Transverse colon (tissue), 4 donors: Measurements from ENCODE around the gene ERMP1. TPM values are rescaled to one million over a fixed set of nuclear protein-coding genes. Genes with fewer than 3 reads are reported as not detected.
"Not testable (repeated sequence)": the region's sequence is repeated elsewhere in the genome, so short reads cannot be mapped to it uniquely, and the experiment has no call there.

ENCODE experiments used
- DNase-seq: peaks from one replicate; pipeline ENCODE4 v3.0.0-alpha.2; 2019
- H3K27ac ChIP-seq, 4 donors: fragments of 200-600 bp; sonication (generic); 2 replicates each; pipeline ENCODE4 v1.5.1; 2016 to 2018; ENCODE audit warnings: inconsistent platforms in 4 of 4
- H3K27me3 ChIP-seq: fragments of 200-600 bp; sonication (generic); 2 replicates; pipeline ENCODE4 v1.5.1; 2017; ENCODE audit warnings: inconsistent platforms
- H3K36me3 ChIP-seq, 4 donors: fragments of 200-600 bp; sonication (generic); 2 replicates each; pipeline ENCODE4 v1.5.1; 2017 to 2019; ENCODE audit warnings: inconsistent platforms in 4 of 4
- H3K4me1 ChIP-seq, 4 donors: fragments of 200-600 bp; sonication (generic); 2 replicates each; pipeline ENCODE4 v1.5.1; 2017 to 2020; ENCODE audit warnings: inconsistent platforms in 4 of 4
- H3K4me3 ChIP-seq, 4 donors: fragments of 200-600 bp; sonication (generic); 1 replicate in 1 of 4; 2 replicates in 3 of 4; pipeline versions ENCODE4 v1.5.1 to v1.6.1; 2017 to 2019; ENCODE audit warnings: inconsistent platforms in 4 of 4
- H3K9me3 ChIP-seq, 2 donors: fragments of 200-600 bp; sonication (generic); 2 replicates each; pipeline ENCODE4 v1.5.1; 2017 to 2019; ENCODE audit warnings: inconsistent platforms in 2 of 2
- EP300 ChIP-seq: sonication (generic); formaldehyde crosslinking; IDR thresholded peaks from one replicate; pipeline ENCODE4 v1.6.1; 2017; ENCODE audit warnings: antibody characterized with exemption, low read depth
- POLR2A ChIP-seq: fragments of 450-650 bp; IDR thresholded peaks from one replicate; pipeline ENCODE4 v1.6.1; 2016; ENCODE audit warnings: antibody characterized with exemption, mild to moderate bottlenecking, moderate library complexity
- POLR2AphosphoS5 ChIP-seq, 3 donors: sonication (generic); formaldehyde crosslinking; IDR thresholded peaks; one replicate each; pipeline ENCODE4 v1.6.1; 2016; ENCODE audit warnings: antibody characterized with exemption in 3 of 3
- WGBS, 2 donors: methylation state at CpG; one replicate each; pipeline ENCODE4 v1.1.5; 2018; ENCODE audit warnings: low coverage in 1 of 2; 5-methylcytosine and 5-hydroxymethylcytosine counted together
- in situ Hi-C, 4 donors: fragments of 200-750 bp; cut with MboI; loops; one replicate each; pipeline versions ENCODE4 v1.15.0 to v1.15.1; 2017; ENCODE audit warnings: low sequenced_read_pairs in 3 of 4, low pct_ligation_motif_present in 1 of 4, low pct_unique_long_range_greater_than_20kb in 1 of 4
- intact Hi-C: fragments of 100-400 bp; cut with DNase I; formaldehyde crosslinking; loops from one replicate; pipeline ENCODE4 v1.15.1; 2023; ENCODE audit warnings: low total_unique reads
- total RNA-seq, 4 donors: library from RNA; depleted of rRNA; stranded (reverse); fragments of >200 nt; gene quantifications; one replicate each; pipeline ENCODE4 v1.1.0, GENCODE V29; 2016
- TF ChIP-seq, protein P1 (sequence below), 5 experiments: fragments of 200-600 bp in 3 of 5; fragments of 450-650 bp in 2 of 5; sonication (generic) in 3 of 5; IDR thresholded peaks; 1 replicate in 2 of 5; 2 replicates in 3 of 5; pipeline ENCODE4 v1.5.1; 2016 to 2017; ENCODE audit warnings: antibody characterized with exemption in 5 of 5, inconsistent platforms in 3 of 5, mild to moderate bottlenecking in 2 of 5, moderate library complexity in 1 of 5

The ERMP1 gene
- total RNA-seq, 4 donors from 2014 or later, result 33.3 to 46.2 (median 34.8) TPM

DNA sequence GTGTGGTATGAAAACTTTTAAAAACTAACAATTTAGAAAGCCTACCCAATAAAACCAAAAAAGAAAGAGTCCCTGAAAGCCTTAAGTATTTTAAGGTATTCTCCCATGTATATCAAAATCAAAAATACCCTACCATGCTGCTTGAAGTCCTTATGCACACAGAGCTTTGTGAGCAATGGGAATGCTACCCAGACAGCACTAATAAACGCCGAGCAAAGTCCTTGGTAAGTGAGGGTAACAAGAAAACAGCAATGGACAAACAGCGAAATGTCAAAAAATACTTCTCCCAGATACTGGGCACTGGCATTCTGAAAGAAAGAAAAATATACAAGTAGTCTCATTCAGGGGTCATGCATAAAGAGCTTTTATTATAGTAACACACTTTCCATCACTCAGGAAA, 27.4 kb downstream of the ERMP1 start:
- WGBS, 2 donors, result 75 to 80% methylated on average over 3 of the region's 3 CpGs
- intact Hi-C loops (no loop called here), in situ Hi-C loops (no loop called here)
- Histone ChIP-seq H3K4me3 (no peak overlapping the region), H3K9me3 (no peaks in the 10 kb centered on the region), H3K27me3 (no peaks in the 10 kb centered on the region), H3K4me1 (peaks cover 0 to 12% (median 10%) of the 10 kb centered on the region in 4 donors), H3K36me3 (peaks cover 0 to 11% (median 3%) of the 10 kb centered on the region in 4 donors), H3K27ac (no peak overlapping the region)
- TF ChIP-seq POLR2AphosphoS5 (IDR thresholded peaks at IDR 0.05) (no peak), EP300 (no peak)
- no peak for DNase-seq

DNA sequence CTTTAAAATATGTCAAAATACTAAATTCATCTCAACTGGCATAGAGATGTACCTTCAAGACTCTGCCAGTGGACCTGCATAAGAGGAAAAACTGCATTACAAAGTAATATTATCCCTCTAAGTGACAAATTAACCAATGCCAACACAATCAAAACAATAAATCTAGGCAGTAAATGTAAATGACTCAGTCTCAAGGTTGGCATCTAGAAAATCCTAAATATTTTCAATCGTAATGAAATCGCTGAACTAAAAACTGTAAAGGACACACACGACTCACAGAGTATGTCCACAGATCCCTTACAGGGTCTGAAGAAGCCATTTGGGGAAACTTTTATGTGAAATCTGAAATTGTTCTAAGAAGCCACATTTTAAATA, 31.2 kb downstream of the ERMP1 start:
- in situ Hi-C loops, result no loop called here
- Histone ChIP-seq H3K27me3 (no peaks in the 10 kb centered on the region), H3K27ac (no peak overlapping the region), H3K4me3 (no peak overlapping the region), H3K9me3 (no peaks in the 10 kb centered on the region), H3K36me3 (peaks cover 0 to 7% (median 0%) of the 10 kb centered on the region in 4 donors), H3K4me1 (peaks cover 0 to 22% (median 15%) of the 10 kb centered on the region in 4 donors)
- intact Hi-C loops, result no loop called here
- no peak for TF ChIP-seq EP300
- no peak for DNase-seq
- WGBS, 2 donors, result 52 to 67% methylated on average over 2 to 3 of the region's 3 CpGs

DNA sequence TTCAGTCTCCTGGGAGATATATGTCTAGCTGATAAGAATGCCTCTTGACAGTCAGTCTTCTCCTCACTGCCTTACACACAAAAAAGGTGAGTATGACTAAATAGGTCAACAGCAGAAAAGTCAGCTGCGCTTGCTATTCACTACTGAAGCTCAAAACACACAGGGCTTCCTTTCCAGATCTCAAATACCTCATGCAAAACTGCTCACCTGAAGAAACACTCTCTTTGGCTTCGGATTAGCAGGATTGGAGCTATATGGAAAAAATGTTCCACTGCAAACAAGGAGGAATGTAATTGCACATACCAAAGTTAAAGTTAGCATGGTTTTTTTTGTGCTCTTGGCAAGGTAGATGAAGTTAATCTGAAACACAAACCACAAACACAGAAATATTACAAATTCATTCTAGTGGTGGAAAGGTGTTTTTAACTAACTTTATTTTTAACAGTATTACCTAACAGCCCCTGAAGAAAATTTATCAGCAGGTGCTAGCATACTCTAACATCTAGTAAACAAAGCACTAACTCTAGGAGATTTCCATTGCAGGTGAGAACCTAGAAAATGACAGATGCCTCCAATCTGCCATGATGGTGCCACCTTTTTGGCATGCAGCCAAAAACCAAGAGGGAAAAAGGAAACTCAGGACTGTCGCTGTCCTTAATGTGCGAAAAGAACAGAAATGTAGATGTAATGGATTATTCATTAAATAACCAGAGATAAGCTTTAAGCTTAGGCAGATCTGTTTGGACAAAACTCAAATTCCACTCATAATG, 31.8 kb downstream of the ERMP1 start:
- DNase-seq, result no peak
- in situ Hi-C loops, result no loop called here
- Histone ChIP-seq H3K27ac (no peak overlapping the region), H3K4me3 (no peak overlapping the region), H3K36me3 (peaks cover 0 to 7% (median 0%) of the 10 kb centered on the region in 4 donors), H3K27me3 (no peaks in the 10 kb centered on the region), H3K4me1 (peaks cover 0 to 22% (median 16%) of the 10 kb centered on the region in 4 donors), H3K9me3 (no peaks in the 10 kb centered on the region)
- 75 to 82% methylated on average over 4 of the region's 4 CpGs for WGBS, 2 donors
- TF ChIP-seq POLR2A, result no peak
- no peak for TF ChIP-seq EP300
- TF ChIP-seq POLR2AphosphoS5 (IDR thresholded peaks at IDR 0.05), result no peak
- TF ChIP-seq, protein P1, sequence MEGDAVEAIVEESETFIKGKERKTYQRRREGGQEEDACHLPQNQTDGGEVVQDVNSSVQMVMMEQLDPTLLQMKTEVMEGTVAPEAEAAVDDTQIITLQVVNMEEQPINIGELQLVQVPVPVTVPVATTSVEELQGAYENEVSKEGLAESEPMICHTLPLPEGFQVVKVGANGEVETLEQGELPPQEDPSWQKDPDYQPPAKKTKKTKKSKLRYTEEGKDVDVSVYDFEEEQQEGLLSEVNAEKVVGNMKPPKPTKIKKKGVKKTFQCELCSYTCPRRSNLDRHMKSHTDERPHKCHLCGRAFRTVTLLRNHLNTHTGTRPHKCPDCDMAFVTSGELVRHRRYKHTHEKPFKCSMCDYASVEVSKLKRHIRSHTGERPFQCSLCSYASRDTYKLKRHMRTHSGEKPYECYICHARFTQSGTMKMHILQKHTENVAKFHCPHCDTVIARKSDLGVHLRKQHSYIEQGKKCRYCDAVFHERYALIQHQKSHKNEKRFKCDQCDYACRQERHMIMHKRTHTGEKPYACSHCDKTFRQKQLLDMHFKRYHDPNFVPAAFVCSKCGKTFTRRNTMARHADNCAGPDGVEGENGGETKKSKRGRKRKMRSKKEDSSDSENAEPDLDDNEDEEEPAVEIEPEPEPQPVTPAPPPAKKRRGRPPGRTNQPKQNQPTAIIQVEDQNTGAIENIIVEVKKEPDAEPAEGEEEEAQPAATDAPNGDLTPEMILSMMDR (IDR thresholded peaks at IDR 0.05), result no peak
- intact Hi-C loops, result no loop called here

DNA sequence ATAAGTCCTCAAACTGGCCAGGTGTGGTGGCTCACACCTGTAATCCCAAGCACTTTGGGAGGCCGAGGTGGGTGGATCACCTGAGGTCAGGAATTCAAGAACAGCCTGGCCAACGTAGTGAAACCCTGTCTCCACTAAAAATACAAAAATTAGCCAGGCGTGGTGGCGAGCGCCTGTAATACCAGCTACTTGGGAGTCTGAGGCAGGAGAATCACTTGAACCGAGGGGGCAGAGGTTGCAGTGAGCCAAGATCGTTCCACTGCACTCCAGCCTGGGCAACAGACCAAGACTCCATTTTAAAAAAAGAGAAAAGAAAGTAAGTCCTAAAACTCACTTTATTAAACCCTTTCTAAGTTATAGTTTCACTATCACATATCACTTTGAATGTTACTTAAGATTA, 32.5 kb downstream of the ERMP1 start:
- H3K36me3 ChIP-seq, H3K9me3 ChIP-seq, H3K27me3 ChIP-seq, H3K27ac ChIP-seq, intact Hi-C loops, DNase-seq, in situ Hi-C loops, H3K4me3 ChIP-seq: not testable (repeated sequence)
- peaks cover 0 to 22% (median 17%) of the 10 kb centered on the region in 4 donors for H3K4me1 ChIP-seq
- 90 to 100% methylated on average over 2 to 7 of the region's 7 CpGs for WGBS, 2 donors

- WGBS, 2 donors, result 23 to 39% methylated on average over 4 to 5 of the region's 5 CpGs
- TF ChIP-seq POLR2A (no peak), EP300 (no peak), POLR2AphosphoS5 (IDR thresholded peaks at IDR 0.05) (no peak)
- TF ChIP-seq, protein P1 (IDR thresholded peaks at IDR 0.05), result peak; percentile 46 to 58 (median 52)
- H3K27ac ChIP-seq, result no peak overlapping the region
- in situ Hi-C loops (no loop called here), intact Hi-C loops (loop anchor here (5.0 kb wide), 1 partner anchor 372 kb away; no protein-coding TSS in a partner anchor)
- DNase-seq, result no peak
- peaks cover 0 to 22% (median 17%) of the 10 kb centered on the region in 4 donors for H3K4me1 ChIP-seq
- H3K4me3 ChIP-seq, result peak overlapping the region in 1 of 4 donors; percentile 16
- no peaks in the 10 kb centered on the region for H3K27me3 ChIP-seq
- H3K9me3 ChIP-seq, result no peaks in the 10 kb centered on the region
- H3K36me3 ChIP-seq, result peaks cover 0 to 7% (median 0%) of the 10 kb centered on the region in 4 donors
Measured at GRCh38 chr9:5799314-5799713, 33.6 kb downstream of the ERMP1 start.
